Activated CD8-positive, alpha-beta memory T cell treated with anti-CD3 and anti-CD28 coated beads for 1 hour (primary cell): Measurements from ENCODE around the gene LLGL1.

ENCODE experiments used
- DNase-seq, 2 donors: peaks; one replicate each; pipeline ENCODE4 v3.0.0-alpha.2; 2020; ENCODE audit warnings: low read depth in 1 of 2; ENCODE audit errors: extremely low read depth in 1 of 2

Gene LLGL1

GRCh38 chr17:18228176-18228682, 2.8 kb downstream of the LLGL1 start:
- DNase-seq: no peak

GRCh38 chr17:18229254-18229653, 3.8 kb downstream of the LLGL1 start:
- DNase-seq: no peak

- no peak for DNase-seq
Observed at GRCh38 chr17:18229771-18230170, 4.3 kb downstream of the LLGL1 start.

GRCh38 chr17:18230288-18231141, 5.1 kb downstream of the LLGL1 start:
- no peak for DNase-seq

- DNase-seq: no peak
Observed at GRCh38 chr17:18231164-18231563, 5.7 kb downstream of the LLGL1 start.

GRCh38 chr17:18233803-18234518, 8.5 kb downstream of the LLGL1 start:
- no peak for DNase-seq

- no peak for DNase-seq
Observed at GRCh38 chr17:18234853-18235380, 9.5 kb downstream of the LLGL1 start.

GRCh38 chr17:18235743-18236256, 10.4 kb downstream of the LLGL1 start:
- DNase-seq: no peak

- DNase-seq: no peak
Observed at GRCh38 chr17:18236494-18236893, 11.1 kb downstream of the LLGL1 start.

GRCh38 chr17:18237461-18237860, 12.0 kb downstream of the LLGL1 start:
- no peak for DNase-seq

GRCh38 chr17:18238299-18238698, 12.9 kb downstream of the LLGL1 start:
- no peak for DNase-seq

- DNase-seq: no peak
Observed at GRCh38 chr17:18240449-18240848, 15.0 kb downstream of the LLGL1 start.

- DNase-seq: no peak
Observed at GRCh38 chr17:18241229-18241871, 15.9 kb downstream of the LLGL1 start.

GRCh38 chr17:18245038-18245776, 19.8 kb downstream of the LLGL1 start:
- no peak for DNase-seq

- no peak for DNase-seq
Observed at GRCh38 chr17:18246109-18246725, 20.8 kb downstream of the LLGL1 start.

- DNase-seq: no peak
Observed at GRCh38 chr17:18246880-18247612, 21.6 kb downstream of the LLGL1 start.

GRCh38 chr17:18247613-18248001, 22.2 kb downstream of the LLGL1 start:
- DNase-seq: no peak

- DNase-seq: peak in 1 of 2 donors; percentile 47
Observed at GRCh38 chr17:18248300-18248731, 22.9 kb downstream of the LLGL1 start.

- DNase-seq: no peak
Observed at GRCh38 chr17:18248811-18249210, 23.4 kb downstream of the LLGL1 start.
